Type B pancreatic cell (in vitro differentiated cells): ENCODE results near the gene IGF2R. TPM values are rescaled to one million over a fixed set of nuclear protein-coding genes. Genes with fewer than 3 reads are reported as not detected.

Experiments used
- DNase-seq: peaks from one replicate; pipeline ENCODE4 v3.0.0; 2021; ENCODE audit warnings: mixed read lengths; ENCODE audit not compliant: unreplicated experiment; ENCODE audit errors: extremely low spot score
- H3K27ac Mint-ChIP-seq: 2 replicates; pipeline ENCODE4 v1.8.0; 2021; ENCODE audit warnings: mild to moderate bottlenecking, mixed read lengths
- H3K27me3 Mint-ChIP-seq: 2 replicates; pipeline ENCODE4 v1.8.0; 2021; ENCODE audit warnings: mixed read lengths
- H3K36me3 Mint-ChIP-seq: 2 replicates; pipeline ENCODE4 v1.8.0; 2021; ENCODE audit warnings: mixed read lengths
- H3K4me1 Mint-ChIP-seq: one replicate; pipeline ENCODE4 v1.8.0; 2021; ENCODE audit warnings: mixed read lengths; ENCODE audit not compliant: unreplicated experiment
- H3K4me3 Mint-ChIP-seq: 2 replicates; pipeline ENCODE4 v1.8.0; 2021; ENCODE audit warnings: mild to moderate bottlenecking, mixed read lengths
- H3K9me3 Mint-ChIP-seq: 2 replicates; pipeline ENCODE4 v1.8.0; 2021; ENCODE audit warnings: mixed read lengths
- CTCF ChIP-seq: fragments of 200-600 bp; sonication (generic); conservative IDR thresholded peaks from 2 replicates; pipeline ENCODE4 v1.5.0; 2021; ENCODE audit warnings: antibody characterized with exemption, mild to moderate bottlenecking
- total RNA-seq: library from RNA; stranded (reverse); gene quantifications from 2 replicates; pipeline ENCODE4 v1.2.1, GENCODE V29; 2021; ENCODE audit warnings: low replicate concordance

IGF2R gene
- total RNA-seq, 1 donor from 2014 or later: 79.8 TPM

- no peak for DNase-seq
- Mint-ChIP-seq H3K27me3 (no peaks in the 10 kb centered on the region), H3K9me3 (no peaks in the 10 kb centered on the region), H3K27ac (no peak overlapping the region), H3K36me3 (peaks cover 35% of the 10 kb centered on the region), H3K4me3 (no peak overlapping the region), H3K4me1 (no peaks in the 10 kb centered on the region)
- no peak for TF ChIP-seq CTCF
Observed at GRCh38 chr6:160102399-160102798, 133.5 kb downstream of the IGF2R start.

- peaks cover 39% of the 10 kb centered on the region for H3K36me3 Mint-ChIP-seq
- no peaks in the 10 kb centered on the region for H3K9me3 Mint-ChIP-seq
- TF ChIP-seq CTCF: peak; percentile 58
- H3K4me3 Mint-ChIP-seq: no peak overlapping the region
- no peaks in the 10 kb centered on the region for H3K4me1 Mint-ChIP-seq
- no peaks in the 10 kb centered on the region for H3K27me3 Mint-ChIP-seq
- no peak for DNase-seq
- H3K27ac Mint-ChIP-seq: no peak overlapping the region
Observed at GRCh38 chr6:160102956-160103824, 134.3 kb downstream of the IGF2R start.

GRCh38 chr6:160103825-160104100 lies 134.9 kb downstream of the IGF2R start:
- Mint-ChIP-seq H3K27me3 (no peaks in the 10 kb centered on the region), H3K4me1 (no peaks in the 10 kb centered on the region), H3K27ac (no peak overlapping the region), H3K4me3 (no peak overlapping the region), H3K9me3 (no peaks in the 10 kb centered on the region), H3K36me3 (peaks cover 38% of the 10 kb centered on the region)
- DNase-seq: no peak
- no peak for TF ChIP-seq CTCF

GRCh38 chr6:160104821-160105517 lies 136.1 kb downstream of the IGF2R start:
- no peak overlapping the region for H3K4me3 Mint-ChIP-seq
- H3K36me3 Mint-ChIP-seq: peaks cover 35% of the 10 kb centered on the region
- TF ChIP-seq CTCF: no peak
- H3K9me3 Mint-ChIP-seq: no peaks in the 10 kb centered on the region
- H3K4me1 Mint-ChIP-seq: no peaks in the 10 kb centered on the region
- H3K27me3 Mint-ChIP-seq: no peaks in the 10 kb centered on the region
- no peak for DNase-seq
- no peak overlapping the region for H3K27ac Mint-ChIP-seq

GRCh38 chr6:160106010-160106409 lies 137.1 kb downstream of the IGF2R start:
- TF ChIP-seq CTCF: no peak
- H3K27me3 Mint-ChIP-seq: no peaks in the 10 kb centered on the region
- H3K27ac Mint-ChIP-seq: no peak overlapping the region
- H3K9me3 Mint-ChIP-seq: no peaks in the 10 kb centered on the region
- H3K4me3 Mint-ChIP-seq: no peak overlapping the region
- DNase-seq: no peak
- H3K36me3 Mint-ChIP-seq: peaks cover 36% of the 10 kb centered on the region
- H3K4me1 Mint-ChIP-seq: peaks cover 6% of the 10 kb centered on the region
